GM12874 (cell line): ENCODE data around the gene UGGT2.

Experiments used
- TF ChIP-seq, protein P1 (sequence below): IDR thresholded peaks from 2 replicates; pipeline ENCODE4 v1.5.1; 2011; ENCODE audit warnings: low read depth, mild to moderate bottlenecking, control low read depth, low read length, moderate library complexity; ENCODE audit not compliant: insufficient read depth

Gene UGGT2

DNA sequence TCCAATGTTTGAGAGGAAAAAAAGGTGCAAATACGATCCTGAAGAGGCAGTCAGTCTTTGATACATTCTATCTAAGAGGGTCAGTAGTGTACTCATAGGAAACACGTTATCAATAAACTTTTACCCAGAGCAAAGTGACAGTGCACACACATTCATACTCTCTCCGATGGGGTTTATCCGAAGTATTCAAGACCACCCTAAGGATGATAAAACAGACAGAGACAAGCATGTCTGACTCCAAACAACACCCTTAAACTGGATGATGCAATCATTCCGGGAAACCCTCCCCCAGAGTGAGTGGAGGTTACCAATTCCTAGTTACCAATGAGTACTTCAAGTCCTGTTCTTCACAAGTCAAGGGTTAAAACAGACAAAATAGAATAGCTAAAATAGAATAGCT lies 297.1 kb downstream of the UGGT2 start:
- TF ChIP-seq, protein P1, sequence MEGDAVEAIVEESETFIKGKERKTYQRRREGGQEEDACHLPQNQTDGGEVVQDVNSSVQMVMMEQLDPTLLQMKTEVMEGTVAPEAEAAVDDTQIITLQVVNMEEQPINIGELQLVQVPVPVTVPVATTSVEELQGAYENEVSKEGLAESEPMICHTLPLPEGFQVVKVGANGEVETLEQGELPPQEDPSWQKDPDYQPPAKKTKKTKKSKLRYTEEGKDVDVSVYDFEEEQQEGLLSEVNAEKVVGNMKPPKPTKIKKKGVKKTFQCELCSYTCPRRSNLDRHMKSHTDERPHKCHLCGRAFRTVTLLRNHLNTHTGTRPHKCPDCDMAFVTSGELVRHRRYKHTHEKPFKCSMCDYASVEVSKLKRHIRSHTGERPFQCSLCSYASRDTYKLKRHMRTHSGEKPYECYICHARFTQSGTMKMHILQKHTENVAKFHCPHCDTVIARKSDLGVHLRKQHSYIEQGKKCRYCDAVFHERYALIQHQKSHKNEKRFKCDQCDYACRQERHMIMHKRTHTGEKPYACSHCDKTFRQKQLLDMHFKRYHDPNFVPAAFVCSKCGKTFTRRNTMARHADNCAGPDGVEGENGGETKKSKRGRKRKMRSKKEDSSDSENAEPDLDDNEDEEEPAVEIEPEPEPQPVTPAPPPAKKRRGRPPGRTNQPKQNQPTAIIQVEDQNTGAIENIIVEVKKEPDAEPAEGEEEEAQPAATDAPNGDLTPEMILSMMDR: no peak

GRCh38 chr13:95754069-95754468 lies 299.1 kb downstream of the UGGT2 start:
- TF ChIP-seq, protein P1: no peak

DNA sequence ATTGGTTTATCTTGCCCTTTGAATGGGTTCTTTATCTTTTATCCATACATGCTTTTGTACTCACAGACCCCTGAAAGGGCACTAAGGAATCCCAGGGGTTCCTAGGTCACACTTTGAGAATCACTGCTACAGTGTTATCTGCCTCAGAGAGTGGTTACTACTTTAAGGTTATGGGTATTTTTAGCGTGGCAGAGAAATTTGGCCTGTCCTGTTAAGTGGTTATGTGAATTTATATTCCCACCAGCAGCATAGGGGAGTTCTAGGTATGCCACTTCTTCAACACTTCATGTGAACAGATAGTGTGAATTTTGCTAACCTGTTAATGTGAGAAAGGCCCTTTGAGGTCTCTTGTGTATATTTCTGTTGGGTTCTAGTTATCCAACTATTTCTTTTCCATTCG lies 300.5 kb downstream of the UGGT2 start:
- TF ChIP-seq, protein P1: no peak
